K562 (cell line): Measurements from ENCODE around the gene BNIP5. TPM values are rescaled to one million over a fixed set of nuclear protein-coding genes. Genes with fewer than 3 reads are reported as not detected.

Source experiments
- ATAC-seq: fragments of 200-7000 bp; cut with Tn5 transposase; 3 replicates; pipeline ENCODE4 v1.9.1; 2020; ENCODE audit warnings: moderate library complexity
- BruUV-seq: library from RNA; stranded (reverse); fragments of 400-500 nt; replicated peaks from 2 replicates; lab custom pipeline; 2021; lab: Mats Ljungman, UMichigan
- CTCF ChIA-PET: fragments of 300-600 bp; formaldehyde crosslinking; extraction: SDS; loops from one replicate; lab custom pipeline; 2021; ENCODE audit warnings: low intra/inter-chr PET ratio; lab: Yijun Ruan, JAX
- POLR2A ChIA-PET: fragments of 300-600, 350-650 bp; sonication (Branson Sonifier 250); formaldehyde crosslinking; extraction: SDS; loops from one replicate; lab custom pipeline; 2021; ENCODE audit warnings: antibody characterized with exemption, inconsistent platforms; lab: Yijun Ruan, JAX
- DNase-seq, 4 experiments: peaks; one replicate each; pipeline versions ENCODE4 v3.0.0 to v3.0.0-alpha.2; 2011 to 2018; ENCODE audit warnings: low spot score in 3 of 4, mixed read lengths in 3 of 4; ENCODE audit errors: extremely low read depth in 1 of 4
- FAIRE-seq: peaks from 2 replicates; lab custom pipeline; 2011; peaks lifted over from hg19 to GRCh38; lab: Jason Lieb, UNC
- H2AFZ ChIP-seq: 2 replicates; pipeline ENCODE4 v1.6.0; 2011; ENCODE audit warnings: low read depth, low read length, control low read depth, inconsistent platforms
- H3K27ac ChIP-seq: fragments of 200-600 bp; 3 replicates; pipeline ENCODE4 v1.8.0; 2011; ENCODE audit warnings: low read depth, mild to moderate bottlenecking, control low read depth, inconsistent platforms, low read length, moderate library complexity, mixed read lengths; ENCODE audit errors: extremely low read depth
- H3K27me3 ChIP-seq, 2 experiments: fragments of 300-600 bp in 1 of 2; 2 replicates in 1 of 2; 3 replicates in 1 of 2; pipeline versions ENCODE4 v1.6.0 to v1.8.0; 2011; ENCODE audit warnings: inconsistent platforms in 2 of 2, low read length in 2 of 2, mild to moderate bottlenecking in 1 of 2, mixed read lengths in 1 of 2, moderate library complexity in 1 of 2; ENCODE audit not compliant: control insufficient read depth in 2 of 2, insufficient read depth in 2 of 2
- H3K36me3 ChIP-seq: fragments of 300-600 bp; 3 replicates; pipeline ENCODE4 v1.8.0; 2011; ENCODE audit warnings: mild to moderate bottlenecking, low read length, inconsistent platforms; ENCODE audit not compliant: control insufficient read depth, insufficient read depth
- H3K4me1 ChIP-seq, 2 experiments: fragments of 200-600 bp in 1 of 2; replicated peaks in 1 of 2; 2 replicates in 1 of 2; 3 replicates in 1 of 2; pipeline versions ENCODE4 v1.5.1 to v1.8.0; 2011; ENCODE audit warnings: inconsistent platforms in 2 of 2, low read length in 2 of 2, mild to moderate bottlenecking in 1 of 2, mixed read lengths in 1 of 2, moderate library complexity in 1 of 2; ENCODE audit not compliant: control insufficient read depth in 2 of 2, insufficient read depth in 2 of 2
- H3K4me2 ChIP-seq: 2 replicates; pipeline ENCODE4 v1.6.1; 2011; ENCODE audit warnings: low read length, control low read depth, inconsistent platforms, mixed read lengths; ENCODE audit not compliant: insufficient read depth
- H3K4me3 ChIP-seq: fragments of 200-600 bp; sonication (generic), shearing (Covaris generic); 2 replicates; pipeline ENCODE4 v1.5.1; 2016; ENCODE audit warnings: control low read depth, inconsistent platforms
- H3K79me2 ChIP-seq: fragments of 200-600 bp; 3 replicates; pipeline ENCODE4 v1.8.0; 2011; ENCODE audit warnings: low read length, inconsistent platforms; ENCODE audit not compliant: control insufficient read depth, insufficient read depth
- H3K9ac ChIP-seq, 2 experiments: 2 replicates each; pipeline versions ENCODE4 v1.6.0 to v1.6.1; 2011; ENCODE audit warnings: low read depth in 2 of 2, low read length in 2 of 2, control low read depth in 1 of 2, inconsistent platforms in 1 of 2, mild to moderate bottlenecking in 1 of 2, mixed read lengths in 1 of 2; ENCODE audit not compliant: insufficient read depth in 1 of 2
- H3K9me1 ChIP-seq: one replicate; pipeline ENCODE4 v1.6.0; 2011; ENCODE audit warnings: inconsistent platforms, mild to moderate bottlenecking, low read length, moderate library complexity; ENCODE audit not compliant: control insufficient read depth, insufficient read depth
- H3K9me3 ChIP-seq: replicated peaks from 2 replicates; pipeline ENCODE4 v1.5.1; 2011; ENCODE audit warnings: low read depth, low read length, inconsistent platforms; ENCODE audit not compliant: control insufficient read depth, insufficient read depth
- H4K20me1 ChIP-seq: replicated peaks from 2 replicates; pipeline ENCODE4 v1.6.1; 2011; ENCODE audit warnings: low read length, inconsistent platforms, mixed read lengths; ENCODE audit not compliant: control insufficient read depth, insufficient read depth
- CTBP1 ChIP-seq: fragments of 450-650 bp; IDR thresholded peaks from 2 replicates; pipeline ENCODE4 v1.6.1; 2016; ENCODE audit warnings: borderline replicate concordance
- ELF4 ChIP-seq: fragments of 450-650 bp; formaldehyde crosslinking; IDR thresholded peaks from 2 replicates; pipeline ENCODE4 v1.4.0; 2022; ENCODE audit warnings: missing genetic modification characterization
- HDGF ChIP-seq: fragments of 450-650 bp; IDR thresholded peaks from 2 replicates; pipeline ENCODE4 v1.6.1; 2016
- KDM1A ChIP-seq, 2 experiments: fragments of 450-650 bp; IDR thresholded peaks; 2 replicates each; pipeline ENCODE4 v1.6.1; 2016; ENCODE audit warnings: mild to moderate bottlenecking in 2 of 2
- PATZ1 ChIP-seq: fragments of 250-450 bp; sonication (Bioruptor Pico); IDR thresholded peaks from 2 replicates; pipeline ENCODE4 v1.5.0; 2020; ENCODE audit warnings: mild to moderate bottlenecking, borderline replicate concordance
- RFX1 ChIP-seq: fragments of 450-650 bp; IDR thresholded peaks from 2 replicates; pipeline ENCODE4 v1.6.1; 2016; ENCODE audit warnings: mild to moderate bottlenecking, moderate library complexity
- WGBS: fragments of 100-300 bp; shearing (Covaris generic); methylation state at CpG from one replicate; pipeline ENCODE4 v1.1.6; 2016; ENCODE audit warnings: low coverage, mixed read lengths; ENCODE audit not compliant: insufficient coverage; ENCODE audit errors: missing lambda C conversion rate; 5-methylcytosine and 5-hydroxymethylcytosine counted together
- in situ Hi-C: fragments of 300-500 bp; cut with MboI; formaldehyde crosslinking; loops from 4 replicates; pipeline ENCODE4 v1.15.0; 2018; ENCODE audit warnings: inconsistent platforms, mixed read lengths
- intact Hi-C: fragments of 100-400 bp; cut with micrococcal nuclease; formaldehyde crosslinking; loops from 2 replicates; pipeline ENCODE4 v1.14.2; 2022
- polyA plus RNA-seq, 8 experiments: library from polyadenylated mRNA; depleted of rRNA in 4 of 8; stranded (reverse) in 5 of 8; unstranded in 3 of 8; fragments of >200 nt; fragmentation: Nextera tagmentation in 2 of 8; fragmentation: Illumina TruSeq in 1 of 8; extraction: Ambion mirVana in 2 of 8; extraction: Trizol in 1 of 8; gene quantifications; 2 replicates each; pipeline versions ENCODE4 v1.2.1 to v1.2.3, GENCODE V29; 2011 to 2014; ENCODE audit warnings: inconsistent platforms in 1 of 8, missing spikeins in 1 of 8
- total RNA-seq, 7 experiments: library from RNA; depleted of rRNA in 6 of 7; stranded (reverse); fragments of >200 nt in 6 of 7; fragmentation: Illumina TruSeq in 2 of 7; extraction: Trizol in 2 of 7; gene quantifications; 2 replicates each; pipeline versions ENCODE4 v1.2.1 to v1.2.3, GENCODE V29; 2011 to 2021; ENCODE audit warnings: low replicate concordance in 1 of 7
- TF ChIP-seq, protein P1 (sequence below): fragments of 450-650 bp; IDR thresholded peaks from 2 replicates; pipeline ENCODE4 v1.6.1; 2016; ENCODE audit warnings: low read depth, mild to moderate bottlenecking, moderate library complexity

Gene BNIP5
- total and polyA plus RNA-seq, 9 of the 15 experiments (the other 6 are each of a cell fraction or from before 2014, with no cell fraction given): not detected

DNA sequence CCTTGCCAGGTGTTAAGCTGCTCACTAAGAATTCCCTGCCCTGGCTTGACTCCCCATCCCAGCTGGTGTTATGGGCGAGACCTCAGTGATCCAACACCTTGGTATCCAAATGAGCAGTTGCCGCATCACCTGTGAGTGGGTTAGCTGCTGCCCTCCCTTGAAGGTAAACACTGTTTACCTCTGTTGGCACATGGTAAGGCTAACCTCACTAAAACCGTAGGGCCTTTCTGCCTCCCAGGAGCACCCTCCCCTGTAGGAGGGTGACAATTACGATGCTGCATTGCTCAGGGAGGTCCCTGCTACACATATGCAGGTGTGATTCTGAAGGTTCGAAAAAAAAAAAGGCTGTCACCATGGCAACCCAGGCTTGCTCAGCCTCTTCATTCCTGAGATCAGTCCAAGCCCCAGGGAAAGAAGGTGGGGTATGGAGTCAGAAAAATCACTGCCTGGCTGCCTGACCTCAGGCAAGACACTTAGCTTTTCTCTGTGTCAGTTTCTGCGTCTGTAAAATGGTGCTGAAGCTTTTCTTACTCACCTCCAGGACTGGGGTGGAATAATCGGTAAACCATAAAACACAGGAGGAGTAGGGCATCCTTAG, 47.3 kb downstream of the BNIP5 start:
- ChIA-PET POLR2A (interaction anchor here (1.1 kb wide), 1 partner anchor 11 kb away, joined by 4 read pairs; no protein-coding TSS in a partner anchor), CTCF (no interaction called here)
- Histone ChIP-seq H4K20me1 (no peaks in the 10 kb centered on the region; the same call in 1 of the 2 replicates), H3K79me2 (no peaks in the 10 kb centered on the region), H3K36me3 (no peaks in the 10 kb centered on the region), H3K9me3 (no peaks in the 10 kb centered on the region), H3K4me2 (no peak overlapping the region), H3K9me1 (no peaks in the 10 kb centered on the region), H3K27me3 (peaks cover 12 to 46% of the 10 kb centered on the region in 2 experiments), H3K4me1 (peaks cover 18 to 21% of the 10 kb centered on the region in 2 experiments), H3K9ac (no peak overlapping the region), H2AFZ (no peak overlapping the region), H3K4me3 (no peak overlapping the region), H3K27ac (no peak overlapping the region)
- in situ Hi-C loops: no loop called here
- TF ChIP-seq RFX1 (peak; percentile 84), CTBP1 (0 out of 2 replicates have a peak, but pooled peaks have one; percentile 28), KDM1A (IDR thresholded peaks at IDR 0.05) (peak; percentile 65 to 69; a peak in 3 of 4 replicates), HDGF (no peak)
- BruUV-seq: no TSS peak
- no peak for ATAC-seq
- intact Hi-C loops: no loop called here
- WGBS: 23% methylated on average over 7 of the region's 7 CpGs
- no peak for FAIRE-seq
- DNase-seq: no peak

- H3K4me1 ChIP-seq: peaks cover 15 to 19% of the 10 kb centered on the region in 2 experiments
- no peak overlapping the region for H3K4me2 ChIP-seq
- in situ Hi-C loops: no loop called here
- no peaks in the 10 kb centered on the region for H3K79me2 ChIP-seq
- H3K27ac ChIP-seq: no peak overlapping the region
- DNase-seq (no peak), FAIRE-seq (no peak), ATAC-seq (no peak)
- ChIA-PET POLR2A (interaction anchor here (0.6 to 1.4 kb wide), 7 partner anchors 10 to 123 kb away, joined by 3 to 5 read pairs (median 3); no protein-coding TSS in a partner anchor), CTCF (no interaction called here)
- H3K36me3 ChIP-seq: no peaks in the 10 kb centered on the region
- no peak overlapping the region for H3K9ac ChIP-seq
- no TSS peak for BruUV-seq
- no peak overlapping the region for H2AFZ ChIP-seq
- peaks cover 12 to 34% of the 10 kb centered on the region in 2 experiments for H3K27me3 ChIP-seq
- no peak overlapping the region for H3K4me3 ChIP-seq
- intact Hi-C loops: no loop called here
- H3K9me3 ChIP-seq: no peaks in the 10 kb centered on the region
- no peaks in the 10 kb centered on the region; the same call in 1 of the 2 replicates for H4K20me1 ChIP-seq
- 6% methylated on average over 5 of the region's 5 CpGs for WGBS
- no peaks in the 10 kb centered on the region for H3K9me1 ChIP-seq
- TF ChIP-seq PATZ1 (CRISPR knock-in tag): no peak
- no peak for TF ChIP-seq ELF4 (CRISPR knock-in tag)
- TF ChIP-seq, protein P1, sequence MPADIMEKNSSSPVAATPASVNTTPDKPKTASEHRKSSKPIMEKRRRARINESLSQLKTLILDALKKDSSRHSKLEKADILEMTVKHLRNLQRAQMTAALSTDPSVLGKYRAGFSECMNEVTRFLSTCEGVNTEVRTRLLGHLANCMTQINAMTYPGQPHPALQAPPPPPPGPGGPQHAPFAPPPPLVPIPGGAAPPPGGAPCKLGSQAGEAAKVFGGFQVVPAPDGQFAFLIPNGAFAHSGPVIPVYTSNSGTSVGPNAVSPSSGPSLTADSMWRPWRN: no peak
Observed at GRCh38 chr6:36286858-36287257, 49.8 kb downstream of the BNIP5 start.
